H1 (cell line): ENCODE data around the gene RAD9A. TPM values are rescaled to one million over a fixed set of nuclear protein-coding genes. Genes with fewer than 3 reads are reported as not detected.
A peak's percentile ranks its signal among the peaks of the same experiment; 100 is the strongest.

Experiments
- CTCF ChIA-PET: fragments of 300-600 bp; sonication (Branson Sonifier 250); formaldehyde crosslinking; loops from one replicate; lab custom pipeline; 2021; ENCODE audit not compliant: partially characterized antibody; lab: Charles Lee
- POLR2A ChIA-PET: fragments of 300-600 bp; sonication (Branson Sonifier 250); formaldehyde crosslinking; loops from one replicate; lab custom pipeline; 2021; ENCODE audit warnings: inconsistent platforms; ENCODE audit not compliant: partially characterized antibody; lab: Charles Lee
- DNase-seq, 2 experiments: peaks; one replicate each; pipeline versions ENCODE4 v3.0.0 to v3.0.0-alpha.2; 2010 to 2022; ENCODE audit warnings: low spot score in 2 of 2, low read depth in 1 of 2, mixed read lengths in 1 of 2
- FAIRE-seq: peaks from 2 replicates; lab custom pipeline; 2011; peaks lifted over from hg19 to GRCh38; lab: Jason Lieb, UNC
- H2AFZ ChIP-seq: 2 replicates; pipeline ENCODE4 v1.8.1; 2012; ENCODE audit warnings: low read length, inconsistent platforms
- H2AK5ac ChIP-seq: 2 replicates; pipeline ENCODE4 v1.6.1; 2013; ENCODE audit warnings: low read depth, low read length
- H2BK120ac ChIP-seq: replicated peaks from 2 replicates; pipeline ENCODE3; 2013; ENCODE audit warnings: low read depth, low read length, inconsistent platforms
- H2BK12ac ChIP-seq: 2 replicates; pipeline ENCODE4 v1.6.1; 2013; ENCODE audit warnings: low read depth, low read length
- H2BK15ac ChIP-seq: 2 replicates; pipeline ENCODE4 v1.6.1; 2013; ENCODE audit warnings: low read length
- H2BK20ac ChIP-seq: 2 replicates; pipeline ENCODE4 v1.6.1; 2013; ENCODE audit warnings: low read length
- H2BK5ac ChIP-seq: 2 replicates; pipeline ENCODE4 v1.6.1; 2013; ENCODE audit warnings: low read depth, low read length
- H3K14ac ChIP-seq: 2 replicates; pipeline ENCODE4 v1.6.1; 2013; ENCODE audit warnings: inconsistent platforms; ENCODE audit not compliant: insufficient read length
- H3K18ac ChIP-seq: 2 replicates; pipeline ENCODE4 v1.6.1; 2013; ENCODE audit warnings: low read length; ENCODE audit errors: extremely low read depth
- H3K23ac ChIP-seq: 2 replicates; pipeline ENCODE4 v1.6.1; 2013; ENCODE audit warnings: inconsistent platforms; ENCODE audit not compliant: insufficient read length
- H3K23me2 ChIP-seq: 2 replicates; pipeline ENCODE4 v1.6.1; 2013; ENCODE audit warnings: low read depth, low read length
- H3K27ac ChIP-seq: 2 replicates; pipeline ENCODE4 v1.6.1; 2011; ENCODE audit warnings: low read depth, low read length, inconsistent platforms
- H3K27me3 ChIP-seq, 4 experiments: replicated peaks in 1 of 4; 1 replicate in 1 of 4; 2 replicates in 3 of 4; pipeline versions ENCODE4 v1.6.1 to v1.8.1; 2011 to 2013; ENCODE audit warnings: low read length in 3 of 4, mild to moderate bottlenecking in 3 of 4, inconsistent platforms in 2 of 4, mixed read lengths in 2 of 4, moderate library complexity in 1 of 4; ENCODE audit not compliant: control insufficient read depth in 3 of 4, insufficient read depth in 3 of 4; ENCODE audit errors: extremely low read depth in 1 of 4
- H3K36me3 ChIP-seq, 4 experiments: 2 replicates each; pipeline versions ENCODE4 v1.6.1 to v1.8.1; 2011 to 2013; ENCODE audit warnings: mild to moderate bottlenecking in 4 of 4, low read length in 3 of 4, moderate library complexity in 2 of 4, control low read depth in 1 of 4, inconsistent platforms in 1 of 4; ENCODE audit not compliant: insufficient read depth in 4 of 4, control insufficient read depth in 2 of 4
- H3K4ac ChIP-seq: replicated peaks from 2 replicates; pipeline ENCODE3; 2013; ENCODE audit warnings: low read length, low read depth, mixed read lengths, inconsistent platforms; ENCODE audit not compliant: insufficient read length
- H3K4me1 ChIP-seq, 4 experiments: replicated peaks in 1 of 4; 1 replicate in 1 of 4; 2 replicates in 3 of 4; pipeline versions ENCODE4 v1.6.1 to v1.8.1; 2011 to 2013; ENCODE audit warnings: low read length in 3 of 4, inconsistent platforms in 2 of 4, mixed read lengths in 1 of 4; ENCODE audit not compliant: insufficient read depth in 4 of 4, control insufficient read depth in 3 of 4
- H3K4me2 ChIP-seq, 2 experiments: 2 replicates each; pipeline versions ENCODE4 v1.6.1 to v1.8.1; 2011 to 2013; ENCODE audit warnings: low read depth in 2 of 2, low read length in 2 of 2, control low read depth in 1 of 2, inconsistent platforms in 1 of 2, mild to moderate bottlenecking in 1 of 2; ENCODE audit not compliant: insufficient read depth in 1 of 2
- H3K4me3 ChIP-seq, 4 experiments: fragments of 200-600, 300-600 bp in 1 of 4; sonication (generic), shearing (Covaris generic), sonication (Bioruptor Twin) in 1 of 4; 2 replicates each; pipeline versions ENCODE4 v1.5.1 to v1.8.1; 2011 to 2016; ENCODE audit warnings: low read length in 4 of 4, low read depth in 3 of 4, control low read depth in 2 of 4, inconsistent platforms in 2 of 4, mild to moderate bottlenecking in 2 of 4, mixed read lengths in 1 of 4, moderate library complexity in 1 of 4; ENCODE audit not compliant: insufficient read depth in 2 of 4; ENCODE audit errors: extremely low read depth in 1 of 4
- H3K56ac ChIP-seq: replicated peaks from 2 replicates; pipeline ENCODE3; 2013; ENCODE audit warnings: low read depth, mild to moderate bottlenecking, mixed read lengths, low read length, inconsistent platforms; ENCODE audit not compliant: insufficient read length
- H3K79me1 ChIP-seq: 2 replicates; pipeline ENCODE4 v1.6.1; 2013; ENCODE audit warnings: low read depth, low read length, control low read depth
- H3K79me2 ChIP-seq, 2 experiments: 2 replicates each; pipeline versions ENCODE4 v1.6.1 to v1.8.1; 2012 to 2013; ENCODE audit warnings: low read length in 2 of 2, mild to moderate bottlenecking in 2 of 2, inconsistent platforms in 1 of 2; ENCODE audit not compliant: insufficient read depth in 2 of 2, control insufficient read depth in 1 of 2
- H3K9ac ChIP-seq, 4 experiments: replicated peaks in 1 of 4; 1 replicate in 1 of 4; 2 replicates in 3 of 4; pipeline versions ENCODE4 v1.6.1 to v1.8.1; 2011 to 2013; ENCODE audit warnings: low read depth in 3 of 4, low read length in 3 of 4, control low read depth in 2 of 4, mild to moderate bottlenecking in 2 of 4, moderate library complexity in 2 of 4, inconsistent platforms in 1 of 4; ENCODE audit errors: extremely low read depth in 1 of 4
- H3K9me3 ChIP-seq, 2 experiments: 2 replicates each; pipeline versions ENCODE4 v1.6.1 to v1.8.1; 2012 to 2013; ENCODE audit warnings: mild to moderate bottlenecking in 2 of 2, moderate library complexity in 2 of 2, control low read depth in 1 of 2, inconsistent platforms in 1 of 2, low read depth in 1 of 2, low read length in 1 of 2, mixed read lengths in 1 of 2; ENCODE audit not compliant: insufficient read depth in 2 of 2
- H4K20me1 ChIP-seq, 2 experiments: replicated peaks in 1 of 2; 2 replicates each; pipeline versions ENCODE3 to v1.8.1; 2011 to 2013; ENCODE audit warnings: inconsistent platforms in 2 of 2, low read length in 2 of 2, mild to moderate bottlenecking in 1 of 2; ENCODE audit not compliant: insufficient read depth in 2 of 2, control insufficient read depth in 1 of 2
- H4K5ac ChIP-seq: 2 replicates; pipeline ENCODE4 v1.6.1; 2013; ENCODE audit warnings: low read length, low read depth, mixed read lengths, inconsistent platforms; ENCODE audit not compliant: insufficient read length
- H4K8ac ChIP-seq: 2 replicates; pipeline ENCODE4 v1.8.0; 2013; ENCODE audit warnings: mild to moderate bottlenecking, moderate library complexity, low read length, inconsistent platforms; ENCODE audit not compliant: insufficient read depth; ENCODE audit errors: extremely low read depth
- H4K91ac ChIP-seq: replicated peaks from 2 replicates; pipeline ENCODE3; 2013; ENCODE audit warnings: low read length, mixed read lengths, inconsistent platforms; ENCODE audit not compliant: insufficient read length
- ASH2L ChIP-seq: fragments of 200-600, 300-600 bp; sonication (generic); IDR thresholded peaks from one replicate; pipeline ENCODE4 v1.7.1; 2017; ENCODE audit warnings: low read length
- BRCA1 ChIP-seq: IDR thresholded peaks from 2 replicates; pipeline ENCODE4 v1.6.1; 2012; ENCODE audit warnings: low read depth, low read length, improper control_type of control experiment
- CEBPB ChIP-seq: IDR thresholded peaks from 2 replicates; pipeline ENCODE4 v1.6.1; 2012; ENCODE audit warnings: low read depth, low read length
- CHD1 ChIP-seq: IDR thresholded peaks from 2 replicates; pipeline ENCODE4 v1.6.1; 2012; ENCODE audit warnings: low read depth, low read length, improper control_type of control experiment
- CREB1 ChIP-seq: IDR thresholded peaks from 2 replicates; pipeline ENCODE4 v1.6.1; 2012; ENCODE audit warnings: inconsistent platforms
- CTBP2 ChIP-seq: IDR thresholded peaks from 2 replicates; pipeline ENCODE4 v1.7.0; 2011; ENCODE audit warnings: borderline replicate concordance, mild to moderate bottlenecking, moderate library complexity, mixed read lengths, low read length; ENCODE audit not compliant: insufficient read depth, insufficient read length
- HDAC6 ChIP-seq: IDR thresholded peaks from one replicate; pipeline ENCODE4 v1.7.1; 2012; ENCODE audit warnings: low read depth, mild to moderate bottlenecking, inconsistent platforms, low read length, moderate library complexity
- POLR2A ChIP-seq, 2 experiments: IDR thresholded peaks; 1 replicate in 1 of 2; 2 replicates in 1 of 2; pipeline ENCODE4 v1.6.1; 2011; ENCODE audit warnings: low read depth in 2 of 2, low read length in 2 of 2, mild to moderate bottlenecking in 2 of 2; ENCODE audit errors: control extremely low read depth in 1 of 2
- POU5F1 ChIP-seq: IDR thresholded peaks from 2 replicates; pipeline ENCODE4 v1.6.1; 2011; ENCODE audit warnings: low read depth, mild to moderate bottlenecking, low read length, moderate library complexity
- TAF1 ChIP-seq: IDR thresholded peaks from 2 replicates; pipeline ENCODE4 v1.6.1; 2011; ENCODE audit warnings: mild to moderate bottlenecking, low read depth, low read length
- TBP ChIP-seq: IDR thresholded peaks from 2 replicates; pipeline ENCODE4 v1.6.1; 2011; ENCODE audit warnings: low read depth, low read length, improper control_type of control experiment
- TCF12 ChIP-seq: IDR thresholded peaks from 2 replicates; pipeline ENCODE4 v1.6.1; 2011; ENCODE audit warnings: low read depth, mild to moderate bottlenecking, low read length
- ZNF274 ChIP-seq: IDR thresholded peaks from 2 replicates; pipeline ENCODE4 v1.7.0; 2012; ENCODE audit warnings: low read length, borderline replicate concordance; ENCODE audit errors: extremely low read depth
- WGBS, 2 experiments: shearing (Covaris generic) in 1 of 2; methylation state at CpG; one replicate each; pipeline versions ENCODE4 v1.1.6 to v1.1.7; 2013 to 2015; ENCODE audit warnings: low lambda C conversion rate in 2 of 2, mixed read lengths in 2 of 2, inconsistent platforms in 1 of 2, low coverage in 1 of 2, missing lambda C conversion rate in 1 of 2; ENCODE audit not compliant: insufficient replicate concordance in 2 of 2, insufficient coverage in 1 of 2, insufficient read length in 1 of 2; ENCODE audit errors: extremely low coverage in 1 of 2, missing lambda C conversion rate in 1 of 2; 5-methylcytosine and 5-hydroxymethylcytosine counted together
- polyA plus RNA-seq, 7 experiments: library from polyadenylated mRNA; depleted of rRNA in 3 of 7; stranded (reverse) in 5 of 7; unstranded in 2 of 7; fragments of >200 nt in 5 of 7; fragments of 200-250 nt in 2 of 7; gene quantifications; 1 replicate in 5 of 7; 2 replicates in 1 of 7; 4 replicates in 1 of 7; pipeline versions ENCODE4 v1.2.1 to v1.2.3, GENCODE V29; 2011 to 2013; ENCODE audit warnings: missing spikeins in 2 of 7, mixed read lengths in 2 of 7
- total RNA-seq: library from RNA; stranded (reverse); fragmentation: NEBNext Ultra II Directional; extraction: Animal tissue kit (Norgen Biotek cat#: 25700); gene quantifications from 2 replicates; pipeline ENCODE4 v1.2.1, GENCODE V29; 2021

The RAD9A gene
- total and polyA plus RNA-seq, 2 of the 8 experiments (the other 6 are each of a cell fraction or from before 2014, with no cell fraction given): 22.2 to 25.5 TPM

DNA sequence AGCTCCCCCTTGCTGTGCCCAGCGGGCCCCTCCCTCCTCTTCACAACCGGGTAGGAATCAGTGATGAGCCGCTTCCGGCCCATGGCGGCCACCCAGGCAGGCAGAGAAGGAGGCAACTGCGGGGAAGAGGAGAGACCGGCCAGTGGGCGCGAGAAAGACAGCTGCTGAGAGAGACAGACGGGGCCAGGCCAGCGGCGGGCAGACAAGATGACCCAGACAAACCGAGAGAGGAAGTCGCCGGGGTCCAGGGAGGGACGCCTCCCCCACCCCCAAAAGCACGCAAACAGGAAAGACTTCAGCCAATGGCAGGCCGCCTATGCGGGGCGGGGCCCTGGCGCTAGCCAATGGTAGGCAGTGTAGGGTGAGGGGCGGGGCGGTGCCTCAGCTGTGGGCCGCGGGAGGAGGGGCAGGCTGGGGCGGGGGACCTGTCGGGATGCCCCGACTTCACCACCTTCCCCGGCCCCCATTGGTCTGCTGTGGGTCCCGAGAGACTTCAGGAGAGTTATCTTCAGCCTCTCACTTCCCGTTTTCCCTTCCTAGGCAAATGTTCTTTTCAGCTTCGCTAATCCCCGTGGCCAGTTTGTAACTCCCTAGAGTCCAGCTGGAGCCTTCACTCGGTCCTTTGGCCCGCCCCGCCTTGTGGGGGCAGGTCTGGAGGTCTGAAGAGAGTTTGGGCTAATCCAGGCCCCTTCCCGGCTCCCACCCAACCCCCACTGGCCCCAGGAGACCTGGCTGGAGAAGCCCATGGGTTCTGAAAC lies 38.3 kb upstream of the RAD9A start, which contains the start of gene POLD4:
TSS of gene POLD4 (minus strand) at position 230 of the 758 bp plus-strand sequence. CDS start at position 83, 147 bp downstream.
- CTCF ChIA-PET: interaction anchor here (0.6 to 20.0 kb wide), 11 partner anchors 9 to 92 kb away, joined by 3 to 1305 read pairs (median 9); partner anchors contain the start of genes CLCF1, PPP1CA, RAD9A and TBC1D10C
- H2AK5ac ChIP-seq: no peak within 1 kb of the TSS
- peak within 1 kb of the TSS; percentile 92 for H2BK5ac ChIP-seq
- H3K27ac ChIP-seq: peak within 1 kb of the TSS; percentile 72; the same call in 1 of the 2 replicates
- peak within 1 kb of the TSS; percentile 72 for H2BK15ac ChIP-seq
- peak within 1 kb of the TSS; percentile 69 for H4K8ac ChIP-seq
- H3K4ac ChIP-seq: no peak within 1 kb of the TSS
- H3K9ac ChIP-seq: peak within 1 kb of the TSS in 3 of 4 experiments; percentile 41 to 62 (median 51); a peak in 5 of 7 replicates
- H4K20me1 ChIP-seq: peaks cover 0 to 3% of the 10 kb centered on the region in 2 experiments
- H2BK12ac ChIP-seq: no peak within 1 kb of the TSS; the same call in 1 of the 2 replicates
- no peak within 1 kb of the TSS for H3K14ac ChIP-seq
- DNase-seq: peak; percentile 79 to 99
- peak within 1 kb of the TSS; percentile 57 to 78 (median 73) for H3K4me3 ChIP-seq
- H3K23me2 ChIP-seq: peaks cover 8% of the 10 kb centered on the region; the same call in 1 of the 2 replicates
- H3K18ac ChIP-seq: peak within 1 kb of the TSS; percentile 87
- H2BK20ac ChIP-seq: no peak within 1 kb of the TSS
- H2AFZ ChIP-seq: no peak within 1 kb of the TSS
- no peak within 1 kb of the TSS for H3K56ac ChIP-seq
- peaks cover 0 to 18% (median 15%) of the 10 kb centered on the region in 4 experiments; a peak in 6 of 7 replicates for H3K4me1 ChIP-seq
- 2% methylated on average over 32 of the region's 37 CpGs; no CpG with 5 or more reads in 1 of the 2 experiments for WGBS, 2 experiments
- H3K79me2 ChIP-seq: no peaks in the 10 kb centered on the region
- no peak within 1 kb of the TSS for H2BK120ac ChIP-seq
- H3K9me3 ChIP-seq: no peaks in the 10 kb centered on the region
- H3K4me2 ChIP-seq: peak within 1 kb of the TSS; percentile 90 to 94
- H3K27me3 ChIP-seq: no peaks in the 10 kb centered on the region; a peak in 1 of 7 replicates
- H3K79me1 ChIP-seq: peaks cover 2% of the 10 kb centered on the region; the same call in 1 of the 2 replicates
- no peaks in the 10 kb centered on the region for H3K36me3 ChIP-seq
- peak within 1 kb of the TSS; percentile 95 for H4K5ac ChIP-seq
- H4K91ac ChIP-seq: peak within 1 kb of the TSS; percentile 12
- no peak within 1 kb of the TSS for H3K23ac ChIP-seq
- FAIRE-seq: no peak
- POLR2A ChIA-PET: interaction anchor here (0.6 to 3.4 kb wide), 17 partner anchors 13 to 114 kb away, joined by 3 to 16 read pairs (median 4); partner anchors contain the start of gene RAD9A
- TF ChIP-seq ZNF274: no peak
- no peak for TF ChIP-seq CHD1
- TF ChIP-seq CREB1: 0 out of 2 replicates have a peak, but pooled peaks have one; percentile 43
- no peak for TF ChIP-seq TCF12
- TF ChIP-seq CTBP2: no peak
- TF ChIP-seq ASH2L: peak; percentile 54
- no peak for TF ChIP-seq CEBPB
- peak in 1 of 2 experiments; percentile 64; a peak in 2 of 3 replicates for TF ChIP-seq POLR2A (IDR thresholded peaks at IDR 0.05; ENCODE audit: control extremely low read depth in 1 of 2, low read depth in 2 of 2, low read length in 2 of 2)
- TF ChIP-seq TAF1: peak; percentile 66; the same call in 1 of the 2 replicates
- peak; percentile 51 for TF ChIP-seq BRCA1
- peak; percentile 41; the same call in 1 of the 2 replicates for TF ChIP-seq TBP
- TF ChIP-seq HDAC6: no peak
- TF ChIP-seq POU5F1: no peak
